SK-N-SH treated with all-trans-retinoic acid at 6 μM for 48 hours (cell line): ENCODE data around the gene GNPTG.

ENCODE experiments used
- ARNTL ChIP-seq: fragments of 450-650 bp; formaldehyde crosslinking; IDR thresholded peaks from 2 replicates; pipeline ENCODE4 v1.5.0; 2020; ENCODE audit warnings: low read depth, mild to moderate bottlenecking, moderate library complexity, borderline replicate concordance
- CREB5 ChIP-seq: fragments of 250-450 bp; sonication (Bioruptor Pico); IDR thresholded peaks from 2 replicates; pipeline ENCODE4 v1.5.1; 2020; ENCODE audit warnings: low read depth, mild to moderate bottlenecking, moderate library complexity
- CSDC2 ChIP-seq: fragments of 250-450 bp; sonication (Bioruptor Pico); IDR thresholded peaks from 2 replicates; pipeline ENCODE4 v1.5.0; 2020; ENCODE audit warnings: mild to moderate bottlenecking, moderate library complexity
- ESRRG ChIP-seq: fragments of 250-450 bp; sonication (Bioruptor Pico); IDR thresholded peaks from 2 replicates; pipeline ENCODE4 v1.6.1; 2021; ENCODE audit warnings: mild to moderate bottlenecking
- OSR1 ChIP-seq: fragments of 250-450 bp; sonication (Bioruptor Pico); IDR thresholded peaks from 2 replicates; pipeline ENCODE4 v1.8.0; 2022; ENCODE audit warnings: moderate library complexity, mild to moderate bottlenecking, inconsistent platforms
- RARB ChIP-seq: fragments of 250-450 bp; sonication (Bioruptor Pico); IDR thresholded peaks from 2 replicates; pipeline ENCODE4 v1.8.0; 2021; ENCODE audit warnings: mild to moderate bottlenecking, moderate library complexity
- SNAI2 ChIP-seq: fragments of 250-450 bp; sonication (Bioruptor Pico); IDR thresholded peaks from 2 replicates; pipeline ENCODE4 v1.5.0; 2020; ENCODE audit warnings: mild to moderate bottlenecking, moderate library complexity
- ZC3H10 ChIP-seq: fragments of 250-450 bp; sonication (Bioruptor Pico); IDR thresholded peaks from 2 replicates; pipeline ENCODE4 v1.5.1; 2021; ENCODE audit warnings: mild to moderate bottlenecking, moderate library complexity
- ZNF565 ChIP-seq: fragments of 450-650 bp; formaldehyde crosslinking; conservative IDR thresholded peaks from 2 replicates; pipeline ENCODE4 v1.5.0; 2020; ENCODE audit warnings: low read depth, mild to moderate bottlenecking, moderate library complexity
- ZNF70 ChIP-seq: fragments of 450-650 bp; formaldehyde crosslinking; IDR thresholded peaks from 2 replicates; pipeline ENCODE4 v1.5.0; 2020; ENCODE audit warnings: mild to moderate bottlenecking, moderate library complexity
- ZNF8 ChIP-seq: fragments of 450-650 bp; formaldehyde crosslinking; IDR thresholded peaks from 2 replicates; pipeline ENCODE4 v1.5.0; 2020; ENCODE audit warnings: mild to moderate bottlenecking, moderate library complexity
- TF ChIP-seq, protein P1 (sequence below): fragments of 250-450 bp; sonication (Bioruptor Pico); IDR thresholded peaks from 2 replicates; pipeline ENCODE4 v1.5.0; 2020; ENCODE audit warnings: mild to moderate bottlenecking, moderate library complexity
- TF ChIP-seq, protein P2 (sequence below): fragments of 250-450 bp; sonication (Bioruptor Pico); IDR thresholded peaks from 2 replicates; pipeline ENCODE4 v1.8.0; 2020; ENCODE audit warnings: mild to moderate bottlenecking, moderate library complexity, borderline replicate concordance

DNA sequence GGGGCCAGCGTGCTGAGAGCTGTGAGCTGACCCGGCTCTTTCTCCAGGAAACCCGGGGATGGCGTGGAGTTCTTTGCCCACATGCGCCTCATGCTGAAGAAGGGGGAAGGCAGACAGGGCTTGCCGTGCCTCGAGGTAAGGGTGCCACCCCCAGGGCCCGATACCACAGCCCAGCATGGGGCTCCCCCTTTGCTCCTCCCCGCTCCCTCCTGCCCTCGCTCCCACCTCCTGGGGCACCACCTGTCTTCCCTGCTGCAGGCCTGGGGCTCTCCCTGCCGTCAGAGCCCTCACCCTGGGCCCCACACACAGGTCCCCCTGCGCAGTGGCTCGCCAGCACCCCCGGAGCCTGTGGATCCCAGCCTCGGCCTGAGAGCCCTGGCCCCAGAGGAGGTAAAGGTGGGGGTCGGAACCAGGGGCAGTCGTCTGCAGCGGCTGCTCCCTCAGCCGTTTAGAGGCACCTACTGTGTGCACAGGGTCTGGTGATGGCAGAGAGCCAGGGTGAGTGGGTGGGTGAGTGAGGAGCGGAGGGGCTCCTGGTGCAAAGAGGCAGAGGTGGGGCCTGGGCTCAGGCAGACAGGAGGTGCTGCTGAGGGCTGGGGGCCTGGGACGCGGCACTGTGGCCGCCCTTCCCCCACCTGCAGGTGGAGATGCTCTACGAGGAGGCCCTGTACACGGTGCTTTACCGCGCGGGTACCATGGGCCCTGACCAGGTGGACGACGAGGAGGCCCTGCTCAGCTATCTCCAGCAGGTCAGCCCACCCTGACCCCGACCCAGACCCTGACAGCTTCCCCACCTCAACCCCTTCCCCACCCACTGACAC lies 12.7 kb upstream of the GNPTG start:
- no peak for TF ChIP-seq OSR1 (CRISPR knock-in tag)
- no peak for TF ChIP-seq ARNTL (CRISPR knock-in tag)
- no peak for TF ChIP-seq ZNF70 (CRISPR knock-in tag)
- TF ChIP-seq, protein P1, sequence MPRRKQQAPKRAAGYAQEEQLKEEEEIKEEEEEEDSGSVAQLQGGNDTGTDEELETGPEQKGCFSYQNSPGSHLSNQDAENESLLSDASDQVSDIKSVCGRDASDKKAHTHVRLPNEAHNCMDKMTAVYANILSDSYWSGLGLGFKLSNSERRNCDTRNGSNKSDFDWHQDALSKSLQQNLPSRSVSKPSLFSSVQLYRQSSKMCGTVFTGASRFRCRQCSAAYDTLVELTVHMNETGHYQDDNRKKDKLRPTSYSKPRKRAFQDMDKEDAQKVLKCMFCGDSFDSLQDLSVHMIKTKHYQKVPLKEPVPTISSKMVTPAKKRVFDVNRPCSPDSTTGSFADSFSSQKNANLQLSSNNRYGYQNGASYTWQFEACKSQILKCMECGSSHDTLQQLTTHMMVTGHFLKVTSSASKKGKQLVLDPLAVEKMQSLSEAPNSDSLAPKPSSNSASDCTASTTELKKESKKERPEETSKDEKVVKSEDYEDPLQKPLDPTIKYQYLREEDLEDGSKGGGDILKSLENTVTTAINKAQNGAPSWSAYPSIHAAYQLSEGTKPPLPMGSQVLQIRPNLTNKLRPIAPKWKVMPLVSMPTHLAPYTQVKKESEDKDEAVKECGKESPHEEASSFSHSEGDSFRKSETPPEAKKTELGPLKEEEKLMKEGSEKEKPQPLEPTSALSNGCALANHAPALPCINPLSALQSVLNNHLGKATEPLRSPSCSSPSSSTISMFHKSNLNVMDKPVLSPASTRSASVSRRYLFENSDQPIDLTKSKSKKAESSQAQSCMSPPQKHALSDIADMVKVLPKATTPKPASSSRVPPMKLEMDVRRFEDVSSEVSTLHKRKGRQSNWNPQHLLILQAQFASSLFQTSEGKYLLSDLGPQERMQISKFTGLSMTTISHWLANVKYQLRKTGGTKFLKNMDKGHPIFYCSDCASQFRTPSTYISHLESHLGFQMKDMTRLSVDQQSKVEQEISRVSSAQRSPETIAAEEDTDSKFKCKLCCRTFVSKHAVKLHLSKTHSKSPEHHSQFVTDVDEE (CRISPR knock-in tag): no peak
- TF ChIP-seq, protein P2, sequence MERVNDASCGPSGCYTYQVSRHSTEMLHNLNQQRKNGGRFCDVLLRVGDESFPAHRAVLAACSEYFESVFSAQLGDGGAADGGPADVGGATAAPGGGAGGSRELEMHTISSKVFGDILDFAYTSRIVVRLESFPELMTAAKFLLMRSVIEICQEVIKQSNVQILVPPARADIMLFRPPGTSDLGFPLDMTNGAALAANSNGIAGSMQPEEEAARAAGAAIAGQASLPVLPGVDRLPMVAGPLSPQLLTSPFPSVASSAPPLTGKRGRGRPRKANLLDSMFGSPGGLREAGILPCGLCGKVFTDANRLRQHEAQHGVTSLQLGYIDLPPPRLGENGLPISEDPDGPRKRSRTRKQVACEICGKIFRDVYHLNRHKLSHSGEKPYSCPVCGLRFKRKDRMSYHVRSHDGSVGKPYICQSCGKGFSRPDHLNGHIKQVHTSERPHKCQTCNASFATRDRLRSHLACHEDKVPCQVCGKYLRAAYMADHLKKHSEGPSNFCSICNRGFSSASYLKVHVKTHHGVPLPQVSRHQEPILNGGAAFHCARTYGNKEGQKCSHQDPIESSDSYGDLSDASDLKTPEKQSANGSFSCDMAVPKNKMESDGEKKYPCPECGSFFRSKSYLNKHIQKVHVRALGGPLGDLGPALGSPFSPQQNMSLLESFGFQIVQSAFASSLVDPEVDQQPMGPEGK: no peak
- no peak for TF ChIP-seq ZNF565 (CRISPR knock-in tag)
- TF ChIP-seq ESRRG: no peak
- TF ChIP-seq CREB5: no peak
- TF ChIP-seq CSDC2 (CRISPR knock-in tag): no peak
- no peak for TF ChIP-seq ZC3H10 (CRISPR knock-in tag)
- no peak for TF ChIP-seq ZNF8 (CRISPR knock-in tag)
- no peak for TF ChIP-seq RARB (CRISPR knock-in tag)
- TF ChIP-seq SNAI2 (CRISPR knock-in tag): no peak
